Lower leg skin (tissue), 3 donors: ENCODE measurements around the gene RMND5B.

Experiments
- CTCF ChIP-seq, 3 donors: fragments of 450-650 bp; IDR thresholded peaks; one replicate each; pipeline ENCODE4 v1.5.1; 2016; ENCODE audit warnings: antibody characterized with exemption in 3 of 3, mild to moderate bottlenecking in 3 of 3, moderate library complexity in 2 of 3
- POLR2A ChIP-seq, 2 donors: fragments of 450-650 bp; IDR thresholded peaks; one replicate each; pipeline ENCODE4 v1.6.1; 2016 to 2017; ENCODE audit warnings: antibody characterized with exemption in 2 of 2, mild to moderate bottlenecking in 1 of 2, moderate library complexity in 1 of 2

- TF ChIP-seq CTCF (IDR thresholded peaks at IDR 0.05) (no peak), POLR2A (IDR thresholded peaks at IDR 0.05) (no peak)
Measured at GRCh38 chr5:178189433-178189832, 58.6 kb downstream of the RMND5B start.
